T-helper 17 cell (primary cell): ENCODE results near the gene SEC24B. TPM values are rescaled to one million over a fixed set of nuclear protein-coding genes. Genes with fewer than 3 reads are reported as not detected.
"Not testable (repeated sequence)": the region's sequence is repeated elsewhere in the genome, so short reads cannot be mapped to it uniquely, and the experiment has no call there.

Experiments used
- ATAC-seq: fragments of 150-1000 bp; cut with Tn5 transposase; 2 replicates; pipeline ENCODE4 v1.10.0; 2021; ENCODE audit warnings: mild to moderate bottlenecking, moderate library complexity
- DNase-seq, 3 donors: peaks; one replicate each; pipeline versions ENCODE4 v3.0.0 to v3.0.0-alpha.2; 2020 to 2021
- H3K9me3 ChIP-seq: one replicate; pipeline ENCODE4 v1.7.0; 2013; ENCODE audit warnings: low read length, mild to moderate bottlenecking; ENCODE audit not compliant: control insufficient read depth, poor library complexity, severe bottlenecking
- H3K27ac Mint-ChIP-seq: one replicate; pipeline ENCODE4 v1.8.0; 2022; ENCODE audit warnings: mild to moderate bottlenecking, moderate library complexity, mixed read lengths
- H3K27me3 Mint-ChIP-seq: one replicate; pipeline ENCODE4 v1.8.0; 2022; ENCODE audit warnings: mixed read lengths
- H3K36me3 Mint-ChIP-seq: one replicate; pipeline ENCODE4 v1.8.0; 2022; ENCODE audit warnings: low read depth, mixed read lengths
- H3K4me1 Mint-ChIP-seq: one replicate; pipeline ENCODE4 v1.8.0; 2022; ENCODE audit warnings: mild to moderate bottlenecking, mixed read lengths
- H3K4me3 Mint-ChIP-seq: one replicate; pipeline ENCODE4 v1.8.0; 2022; ENCODE audit warnings: mild to moderate bottlenecking, moderate library complexity, mixed read lengths
- total RNA-seq, 4 donors: library from RNA in 2 of 4; stranded (reverse) in 2 of 4; gene quantifications; one replicate each; pipeline ENCODE4 v1.2.3 and lab custom pipeline; 2022 to 2026

Gene SEC24B
- total RNA-seq, 2 donors from 2014 or later: 37.8 to 39.5 TPM

DNA sequence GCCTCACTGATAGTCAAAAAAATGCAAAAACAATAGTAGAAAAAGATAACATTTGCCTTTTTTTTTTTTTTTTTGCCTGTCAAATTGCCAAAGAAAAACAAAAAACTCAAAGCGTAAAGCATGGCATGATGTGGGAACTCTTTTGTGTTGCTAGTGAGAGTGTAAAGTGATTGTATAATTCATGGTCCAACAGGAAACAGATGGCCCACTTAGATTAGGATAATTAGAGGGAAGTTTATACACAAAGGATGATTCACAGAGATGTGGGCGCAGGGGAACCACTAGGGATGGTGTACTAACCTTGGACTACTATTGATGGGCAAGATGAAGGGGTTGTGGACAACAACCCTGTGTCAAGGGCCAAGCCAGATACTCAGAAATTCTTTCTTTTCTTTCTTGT, 142.8 kb downstream of the SEC24B start:
- no peak for ATAC-seq
- DNase-seq: no peak
- no peaks in the 10 kb centered on the region for H3K9me3 ChIP-seq
- Mint-ChIP-seq H3K27me3 (no peaks in the 10 kb centered on the region), H3K27ac (peak overlapping the region; percentile 62), H3K4me3 (no peak overlapping the region), H3K4me1 (peaks cover 43% of the 10 kb centered on the region), H3K36me3 (peaks cover 5% of the 10 kb centered on the region)

DNA sequence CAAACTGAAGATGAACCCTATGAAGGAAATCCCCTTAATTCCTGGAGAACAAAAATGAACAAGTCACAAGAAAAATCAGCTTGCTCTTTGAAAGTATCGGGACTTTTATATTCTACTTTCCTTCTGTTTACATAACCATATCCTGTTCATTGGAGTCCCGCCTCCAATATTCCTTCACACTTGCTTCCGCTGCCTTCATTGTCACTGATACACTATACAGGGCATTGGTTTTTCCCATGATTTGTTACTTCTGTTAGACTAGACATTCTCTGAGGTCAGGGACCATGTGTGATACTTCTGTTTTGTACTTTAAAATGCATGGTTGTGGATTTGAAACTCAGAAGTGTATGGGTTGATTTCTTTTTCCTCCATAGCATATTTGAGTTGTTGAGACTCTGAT, 145.2 kb downstream of the SEC24B start:
- Mint-ChIP-seq H3K4me1 (peaks cover 41% of the 10 kb centered on the region), H3K36me3 (peaks cover 2% of the 10 kb centered on the region), H3K27ac (no peak overlapping the region), H3K27me3 (no peaks in the 10 kb centered on the region), H3K4me3 (peak overlapping the region; percentile 36)
- DNase-seq: no peak
- no peaks in the 10 kb centered on the region for H3K9me3 ChIP-seq
- no peak for ATAC-seq

DNA sequence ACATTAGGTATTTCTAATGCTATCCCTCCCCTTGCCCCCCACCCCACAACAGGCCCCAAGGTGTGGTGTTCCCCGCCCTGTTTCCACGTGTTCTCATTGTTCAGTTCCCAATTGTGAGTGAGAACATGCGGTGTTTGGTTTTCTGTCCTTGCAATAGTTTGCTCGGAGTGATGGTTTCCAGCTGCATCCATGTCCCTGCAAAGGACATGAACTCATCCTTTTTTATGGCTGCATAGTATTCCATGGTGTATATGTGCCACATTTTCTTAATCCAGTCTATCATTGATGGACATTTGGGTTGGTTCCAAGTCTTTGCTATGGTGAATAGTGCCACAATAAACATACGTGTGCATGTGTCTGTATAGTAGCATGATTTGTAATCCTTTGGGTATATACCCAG, 146.4 kb downstream of the SEC24B start:
- ATAC-seq, H3K27ac Mint-ChIP-seq, H3K27me3 Mint-ChIP-seq, DNase-seq, H3K4me3 Mint-ChIP-seq, H3K9me3 ChIP-seq, H3K36me3 Mint-ChIP-seq: not testable (repeated sequence)
- peaks cover 39% of the 10 kb centered on the region for H3K4me1 Mint-ChIP-seq

- H3K36me3 Mint-ChIP-seq: no peaks in the 10 kb centered on the region
- no peaks in the 10 kb centered on the region for H3K9me3 ChIP-seq
- H3K4me1 Mint-ChIP-seq: peaks cover 44% of the 10 kb centered on the region
- H3K27me3 Mint-ChIP-seq: no peaks in the 10 kb centered on the region
- no peak for DNase-seq
- H3K27ac Mint-ChIP-seq: peak overlapping the region; percentile 45
- peak overlapping the region; percentile 15 for H3K4me3 Mint-ChIP-seq
- peak; percentile 57 for ATAC-seq
Observed at GRCh38 chr4:109588176-109588575, 154.6 kb downstream of the SEC24B start.

- H3K9me3 ChIP-seq: no peaks in the 10 kb centered on the region
- DNase-seq: no peak
- no peak for ATAC-seq
- Mint-ChIP-seq H3K36me3 (no peaks in the 10 kb centered on the region), H3K27ac (peak overlapping the region; percentile 45), H3K4me1 (peaks cover 38% of the 10 kb centered on the region), H3K27me3 (no peaks in the 10 kb centered on the region), H3K4me3 (no peak overlapping the region)
Observed at GRCh38 chr4:109589119-109589518, 155.5 kb downstream of the SEC24B start.

GRCh38 chr4:109589605-109590004, 156.0 kb downstream of the SEC24B start:
- H3K36me3 Mint-ChIP-seq: no peaks in the 10 kb centered on the region
- H3K27me3 Mint-ChIP-seq: no peaks in the 10 kb centered on the region
- no peak overlapping the region for H3K4me3 Mint-ChIP-seq
- no peak for ATAC-seq
- peaks cover 33% of the 10 kb centered on the region for H3K4me1 Mint-ChIP-seq
- DNase-seq: no peak
- H3K27ac Mint-ChIP-seq: peak overlapping the region; percentile 45
- no peaks in the 10 kb centered on the region for H3K9me3 ChIP-seq

Other genes with a start within 250 kb of the SEC24B start
- under 1 TPM in 1 of 2 donors, not detected in 1; 0.47 TPM for gene COL25A1, start 131.2 kb upstream of the SEC24B start, total RNA-seq
- gene MCUB, start 126.4 kb downstream of the SEC24B start, total RNA-seq: 10 to 100 TPM; 81.0 to 90.0 TPM